Measurements from ENCODE around the gene ARMS2.

Gene ARMS2

GRCh38 chr10:122495406-122496340 lies 41.2 kb downstream of the ARMS2 start:
- no peak for DNase-seq

GRCh38 chr10:122497241-122497640 lies 42.8 kb downstream of the ARMS2 start:
- no peak for DNase-seq

GRCh38 chr10:122498521-122498920 lies 44.1 kb downstream of the ARMS2 start:
- no peak for DNase-seq

GRCh38 chr10:122499012-122499411 lies 44.6 kb downstream of the ARMS2 start:
- no peak for DNase-seq

GRCh38 chr10:122499491-122499941 lies 45.1 kb downstream of the ARMS2 start:
- no peak for DNase-seq

- DNase-seq = no peak
Observed at GRCh38 chr10:122500194-122500593, 45.7 kb downstream of the ARMS2 start.

- DNase-seq = no peak
Observed at GRCh38 chr10:122500726-122501125, 46.3 kb downstream of the ARMS2 start.

GRCh38 chr10:122503012-122503411 lies 48.6 kb downstream of the ARMS2 start:
- DNase-seq = no peak

GRCh38 chr10:122503886-122504609 lies 49.6 kb downstream of the ARMS2 start:
- DNase-seq = no peak

- peak; percentile 6 for DNase-seq
Observed at GRCh38 chr10:122504610-122504950, 50.1 kb downstream of the ARMS2 start.

- DNase-seq = no peak
Observed at GRCh38 chr10:122505011-122505410, 50.6 kb downstream of the ARMS2 start.

GRCh38 chr10:122505885-122506645 lies 51.6 kb downstream of the ARMS2 start:
- no peak for DNase-seq

Data from NCI-H1105 treated with DMSO at 0.1 percent for 48 hours (cell line).